CD4-positive, CD25-positive, alpha-beta regulatory T cell (primary cell): ENCODE data around the gene TNFAIP8L1. TPM values are rescaled to one million over a fixed set of nuclear protein-coding genes. Genes with fewer than 3 reads are reported as not detected.
"Not testable (repeated sequence)": the region's sequence is repeated elsewhere in the genome, so short reads cannot be mapped to it uniquely, and the experiment has no call there.

Experiments
- ATAC-seq, 2 donors: fragments of 150-1000 bp; cut with Tn5 transposase; one replicate each; pipeline ENCODE4 v1.10.0; 2021; ENCODE audit warnings: low read depth in 2 of 2, moderate number of reproducible peaks in 2 of 2, moderate library complexity in 1 of 2
- DNase-seq, 3 donors: peaks; one replicate each; pipeline versions ENCODE4 v3.0.0 to v3.0.0-alpha.2; 2012 to 2022; ENCODE audit warnings: mixed read lengths in 1 of 3
- H3K27ac ChIP-seq: one replicate; pipeline ENCODE4 v1.7.0; 2013; ENCODE audit warnings: mild to moderate bottlenecking, low read length; ENCODE audit not compliant: insufficient read depth, poor library complexity, severe bottlenecking
- H3K27me3 ChIP-seq: one replicate; pipeline ENCODE4 v1.7.0; 2013; ENCODE audit warnings: low read length; ENCODE audit not compliant: control insufficient read depth, insufficient read depth
- H3K36me3 ChIP-seq: one replicate; pipeline ENCODE4 v1.7.0; 2013; ENCODE audit warnings: mild to moderate bottlenecking, low read length, moderate library complexity; ENCODE audit not compliant: control insufficient read depth, insufficient read depth
- H3K4me1 ChIP-seq: 2 replicates; pipeline ENCODE4 v1.7.0; 2013; ENCODE audit warnings: mild to moderate bottlenecking, low read length; ENCODE audit not compliant: insufficient read depth, control insufficient read depth, poor library complexity, severe bottlenecking
- H3K4me3 ChIP-seq: one replicate; pipeline ENCODE4 v1.7.0; 2013; ENCODE audit warnings: low read depth, mild to moderate bottlenecking, low read length, moderate library complexity
- H3K9me3 ChIP-seq, 2 experiments: 1 replicate in 1 of 2; 2 replicates in 1 of 2; pipeline ENCODE4 v1.7.0; 2013; ENCODE audit warnings: low read length in 2 of 2, mild to moderate bottlenecking in 1 of 2, moderate library complexity in 1 of 2; ENCODE audit not compliant: control insufficient read depth in 2 of 2
- H3K27ac Mint-ChIP-seq, 3 donors: one replicate each; pipeline ENCODE4 v1.8.0; 2020 to 2022; ENCODE audit warnings: mild to moderate bottlenecking in 3 of 3, mixed read lengths in 3 of 3, moderate library complexity in 2 of 3
- H3K27me3 Mint-ChIP-seq: one replicate; pipeline ENCODE4 v1.8.0; 2022; ENCODE audit warnings: mild to moderate bottlenecking, mixed read lengths
- H3K36me3 Mint-ChIP-seq: one replicate; pipeline ENCODE4 v1.8.0; 2020; ENCODE audit warnings: mixed read lengths
- H3K4me1 Mint-ChIP-seq, 4 donors: one replicate each; pipeline ENCODE4 v1.8.0; 2020 to 2022; ENCODE audit warnings: mixed read lengths in 4 of 4, mild to moderate bottlenecking in 1 of 4
- H3K4me3 Mint-ChIP-seq, 4 donors: one replicate each; pipeline ENCODE4 v1.8.0; 2020 to 2022; ENCODE audit warnings: mild to moderate bottlenecking in 4 of 4, mixed read lengths in 4 of 4, moderate library complexity in 3 of 4
- H3K9me3 Mint-ChIP-seq, 7 donors: one replicate each; pipeline ENCODE4 v1.8.0; 2020 to 2022; ENCODE audit warnings: mixed read lengths in 7 of 7, mild to moderate bottlenecking in 3 of 7, moderate library complexity in 2 of 7
- polyA plus RNA-seq, 4 donors: library from polyadenylated mRNA; unstranded; fragments of 300-500 nt; fragmentation: Illumina TruSeq; gene quantifications; one replicate each; pipeline ENCODE4 v1.2.3, GENCODE V29; 2021
- total RNA-seq: library from RNA; stranded (reverse); gene quantifications from one replicate; pipeline ENCODE4 v1.2.3, GENCODE V29; 2022

The TNFAIP8L1 gene
- total and polyA plus RNA-seq, 5 donors from 2014 or later, result 6.5 to 15.9 (median 7.6) TPM

GRCh38 chr19:4676955-4677731, 37.8 kb downstream of the TNFAIP8L1 start:
- Histone ChIP-seq H3K9me3 (no peaks in the 10 kb centered on the region), H3K36me3 (peaks cover 7% of the 10 kb centered on the region), H3K27me3 (no peaks in the 10 kb centered on the region), H3K4me3 (no peak overlapping the region), H3K4me1 (no peaks in the 10 kb centered on the region), H3K27ac (no peak overlapping the region)
- H3K27me3 Mint-ChIP-seq, result no peaks in the 10 kb centered on the region
- ATAC-seq (no peak), DNase-seq (peak in 1 of 3 donors; percentile 28)
- H3K4me3 Mint-ChIP-seq, result peak overlapping the region in 1 of 4 donors; percentile 44
- H3K27ac Mint-ChIP-seq, result no peak overlapping the region
- no peaks in the 10 kb centered on the region for H3K4me1 Mint-ChIP-seq
- peaks cover 11% of the 10 kb centered on the region for H3K36me3 Mint-ChIP-seq
- H3K9me3 Mint-ChIP-seq, result peaks cover 0 to 1% (median 0%) of the 10 kb centered on the region in 7 donors

GRCh38 chr19:4678881-4679790, 39.8 kb downstream of the TNFAIP8L1 start:
- Mint-ChIP-seq H3K27me3 (no peaks in the 10 kb centered on the region), H3K4me1 (no peaks in the 10 kb centered on the region), H3K27ac (no peak overlapping the region), H3K4me3 (peak overlapping the region in 1 of 4 donors; percentile 80), H3K9me3 (peaks cover 0 to 1% (median 0%) of the 10 kb centered on the region in 7 donors), H3K36me3 (peaks cover 18% of the 10 kb centered on the region)
- no peaks in the 10 kb centered on the region for H3K9me3 ChIP-seq
- peaks cover 9% of the 10 kb centered on the region for H3K36me3 ChIP-seq
- no peak overlapping the region for H3K27ac ChIP-seq
- H3K27me3 ChIP-seq, result no peaks in the 10 kb centered on the region
- H3K4me3 ChIP-seq, result no peak overlapping the region
- no peak for DNase-seq
- no peak for ATAC-seq
- H3K4me1 ChIP-seq, result no peaks in the 10 kb centered on the region

GRCh38 chr19:4680021-4680420, 40.7 kb downstream of the TNFAIP8L1 start:
- H3K9me3 Mint-ChIP-seq, result not testable (repeated sequence)

GRCh38 chr19:4682417-4683200, 43.3 kb downstream of the TNFAIP8L1 start:
- Mint-ChIP-seq H3K36me3 (peaks cover 17% of the 10 kb centered on the region), H3K27ac (no peak overlapping the region)

More at GRCh38 chr19:4680021-4680420, 40.7 kb downstream of the TNFAIP8L1 start:
- H3K27me3 ChIP-seq, H3K4me1 ChIP-seq, H3K4me1 Mint-ChIP-seq, ATAC-seq, H3K4me3 ChIP-seq, H3K4me3 Mint-ChIP-seq, H3K27me3 Mint-ChIP-seq, H3K27ac ChIP-seq, H3K27ac Mint-ChIP-seq, DNase-seq, H3K9me3 ChIP-seq: not testable (repeated sequence)
- peaks cover 17% of the 10 kb centered on the region for H3K36me3 Mint-ChIP-seq
- peaks cover 14% of the 10 kb centered on the region for H3K36me3 ChIP-seq

GRCh38 chr19:4684312-4685095, 45.2 kb downstream of the TNFAIP8L1 start:
- Mint-ChIP-seq H3K36me3 (peaks cover 17% of the 10 kb centered on the region), H3K27me3 (no peaks in the 10 kb centered on the region), H3K4me1 (no peaks in the 10 kb centered on the region), H3K4me3 (no peak overlapping the region), H3K27ac (peak overlapping the region in 1 of 3 donors; percentile 32), H3K9me3 (no peaks in the 10 kb centered on the region)
- no peaks in the 10 kb centered on the region for H3K4me1 ChIP-seq
- H3K9me3 ChIP-seq, result no peaks in the 10 kb centered on the region
- ATAC-seq (no peak), DNase-seq (no peak)
- H3K36me3 ChIP-seq, result peaks cover 34% of the 10 kb centered on the region
- no peak overlapping the region for H3K27ac ChIP-seq
- no peak overlapping the region for H3K4me3 ChIP-seq
- no peaks in the 10 kb centered on the region for H3K27me3 ChIP-seq

More at GRCh38 chr19:4682417-4683200, 43.3 kb downstream of the TNFAIP8L1 start:
- peaks cover 23% of the 10 kb centered on the region for H3K36me3 ChIP-seq
- no peak overlapping the region for H3K4me3 ChIP-seq
- no peaks in the 10 kb centered on the region for H3K9me3 ChIP-seq
- DNase-seq (no peak), ATAC-seq (no peak)
- H3K9me3 Mint-ChIP-seq, result no peaks in the 10 kb centered on the region
- H3K27me3 ChIP-seq, result no peaks in the 10 kb centered on the region
- H3K4me1 Mint-ChIP-seq, result no peaks in the 10 kb centered on the region
- no peaks in the 10 kb centered on the region for H3K4me1 ChIP-seq
- H3K27me3 Mint-ChIP-seq, result no peaks in the 10 kb centered on the region
- no peak overlapping the region for H3K4me3 Mint-ChIP-seq
- H3K27ac ChIP-seq, result no peak overlapping the region

- Mint-ChIP-seq H3K4me3 (no peak overlapping the region), H3K27ac (no peak overlapping the region), H3K36me3 (peaks cover 19% of the 10 kb centered on the region), H3K9me3 (no peaks in the 10 kb centered on the region), H3K4me1 (no peaks in the 10 kb centered on the region), H3K27me3 (no peaks in the 10 kb centered on the region)
- Histone ChIP-seq H3K27ac (no peak overlapping the region), H3K27me3 (no peaks in the 10 kb centered on the region), H3K36me3 (peaks cover 46% of the 10 kb centered on the region), H3K4me1 (no peaks in the 10 kb centered on the region), H3K4me3 (no peak overlapping the region), H3K9me3 (no peaks in the 10 kb centered on the region)
- no peak for DNase-seq
- ATAC-seq, result no peak
These were observed 47.4 kb downstream of the TNFAIP8L1 start for GRCh38 chr19:4686700-4687099.

- H3K27me3 Mint-ChIP-seq, result no peaks in the 10 kb centered on the region
- H3K27me3 ChIP-seq, result no peaks in the 10 kb centered on the region
- no peak overlapping the region for H3K27ac ChIP-seq
- no peaks in the 10 kb centered on the region for H3K9me3 Mint-ChIP-seq
- H3K4me1 Mint-ChIP-seq, result no peaks in the 10 kb centered on the region
- no peaks in the 10 kb centered on the region for H3K4me1 ChIP-seq
- H3K27ac Mint-ChIP-seq, result no peak overlapping the region
- no peak for ATAC-seq
- DNase-seq, result no peak
- H3K4me3 ChIP-seq, result no peak overlapping the region
- peaks cover 48% of the 10 kb centered on the region for H3K36me3 ChIP-seq
- no peaks in the 10 kb centered on the region for H3K9me3 ChIP-seq
- H3K4me3 Mint-ChIP-seq, result no peak overlapping the region
- peaks cover 19% of the 10 kb centered on the region for H3K36me3 Mint-ChIP-seq
These were observed 48.1 kb downstream of the TNFAIP8L1 start for GRCh38 chr19:4687396-4687795.
